HG03060 (cell line): ENCODE measurements around the gene C1orf50.
"Not testable (repeated sequence)": the region's sequence is repeated elsewhere in the genome, so short reads cannot be mapped to it uniquely, and the experiment has no call there.

Experiments
- ATAC-seq: cut with Tn5 transposase; IDR thresholded peaks from one replicate; pipeline ENCODE4 v1.9.1; 2021; ENCODE audit warnings: low read depth, moderate number of reproducible peaks; ENCODE audit not compliant: unreplicated experiment

The C1orf50 gene

GRCh38 chr1:42766741-42767509 lies at the start of gene C1orf50, which contains the start of gene P3H1:
C1orf50 (plus strand) TSS chr1:42767249; CDS start chr1:42767312, 63 bp downstream.
P3H1 (minus strand) TSS chr1:42767028; CDS start chr1:42766971, 57 bp downstream.
- peak; percentile 77 for ATAC-seq

GRCh38 chr1:42720868-42721267 lies 46.2 kb upstream of the C1orf50 start:
- no peak for ATAC-seq

GRCh38 chr1:42721926-42722325 lies 45.1 kb upstream of the C1orf50 start:
- ATAC-seq = no peak

GRCh38 chr1:42722403-42722802 lies 44.6 kb upstream of the C1orf50 start:
- not testable (repeated sequence) for ATAC-seq

- no peak for ATAC-seq
Measured at GRCh38 chr1:42723511-42723910, 43.5 kb upstream of the C1orf50 start.

GRCh38 chr1:42725820-42726219 lies 41.2 kb upstream of the C1orf50 start:
- ATAC-seq = not testable (repeated sequence)

- ATAC-seq = no peak
Measured at GRCh38 chr1:42730002-42730401, 37.0 kb upstream of the C1orf50 start.

GRCh38 chr1:42730988-42731387 lies 36.1 kb upstream of the C1orf50 start:
- ATAC-seq = no peak

GRCh38 chr1:42731585-42731984 lies 35.5 kb upstream of the C1orf50 start:
- no peak for ATAC-seq

- no peak for ATAC-seq
Measured at GRCh38 chr1:42732126-42732680, 34.8 kb upstream of the C1orf50 start.

GRCh38 chr1:42733415-42734200 lies 33.4 kb upstream of the C1orf50 start:
- no peak for ATAC-seq

- ATAC-seq = no peak
Measured at GRCh38 chr1:42734201-42735035, 32.6 kb upstream of the C1orf50 start.

GRCh38 chr1:42735056-42735455 lies 32.0 kb upstream of the C1orf50 start:
- ATAC-seq = no peak

- ATAC-seq = no peak
Measured at GRCh38 chr1:42735477-42736105, 31.5 kb upstream of the C1orf50 start.

GRCh38 chr1:42736152-42736551 lies 30.9 kb upstream of the C1orf50 start:
- no peak for ATAC-seq

GRCh38 chr1:42736571-42737200 lies 30.4 kb upstream of the C1orf50 start:
- ATAC-seq = no peak

GRCh38 chr1:42737257-42737656 lies 29.8 kb upstream of the C1orf50 start:
- no peak for ATAC-seq

- no peak for ATAC-seq
Measured at GRCh38 chr1:42737986-42738677, 28.9 kb upstream of the C1orf50 start.

GRCh38 chr1:42738678-42739226 lies 28.3 kb upstream of the C1orf50 start:
- no peak for ATAC-seq
